GM11168 (cell line): ENCODE results near the gene LIN28B.

Source experiments
- in situ Hi-C: fragments of 300-500 bp; cut with MboI; formaldehyde crosslinking; loops from one replicate; pipeline ENCODE4 v1.12.0; 2022; ENCODE audit warnings: low sequenced_read_pairs; ENCODE audit not compliant: unreplicated experiment

LIN28B gene

DNA sequence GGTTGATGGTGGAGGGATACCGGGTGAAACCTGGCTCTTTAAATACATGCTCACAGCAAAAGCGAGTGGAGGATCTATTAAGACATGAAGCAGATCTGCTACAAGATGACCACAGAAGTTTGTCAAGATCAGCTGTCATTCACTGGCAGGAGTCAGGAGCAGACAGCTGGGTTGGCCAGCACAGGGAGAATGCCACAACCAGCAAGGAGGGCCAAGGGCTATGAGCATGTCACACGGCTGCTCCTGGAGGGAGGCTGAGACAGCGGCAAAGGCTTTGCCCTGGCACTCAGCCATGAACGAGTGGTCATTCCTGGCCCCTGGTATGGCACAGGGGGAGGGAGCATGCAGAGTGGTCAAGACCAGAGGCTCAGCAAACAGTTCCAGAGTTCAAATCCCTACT is 145.3 kb downstream of the LIN28B start:
- in situ Hi-C loops: loop anchor here (25.0 kb wide), 1 partner anchor 935 kb away; no protein-coding TSS in a partner anchor

DNA sequence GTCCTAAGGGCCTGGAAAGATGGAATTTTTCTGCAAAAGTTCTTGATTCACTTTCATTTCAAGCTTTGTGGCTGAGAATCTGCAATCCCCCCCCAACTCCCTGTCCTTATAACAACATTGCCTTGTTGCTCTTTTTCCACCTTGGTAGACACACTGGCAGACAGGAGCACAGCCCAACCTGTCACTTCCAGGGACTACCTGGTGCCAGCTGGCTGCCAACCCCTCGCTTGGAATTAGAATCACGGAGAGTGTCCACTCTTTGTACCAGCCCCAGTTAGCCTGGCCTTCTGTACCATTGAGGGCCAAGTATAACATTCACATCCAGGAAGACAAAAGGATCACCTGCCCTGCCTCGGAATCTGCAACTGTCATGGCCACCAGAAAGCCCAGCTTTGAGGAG is 148.2 kb downstream of the LIN28B start:
- in situ Hi-C loops: loop anchor here (25.0 kb wide), 1 partner anchor 932 kb away; no protein-coding TSS in a partner anchor

DNA sequence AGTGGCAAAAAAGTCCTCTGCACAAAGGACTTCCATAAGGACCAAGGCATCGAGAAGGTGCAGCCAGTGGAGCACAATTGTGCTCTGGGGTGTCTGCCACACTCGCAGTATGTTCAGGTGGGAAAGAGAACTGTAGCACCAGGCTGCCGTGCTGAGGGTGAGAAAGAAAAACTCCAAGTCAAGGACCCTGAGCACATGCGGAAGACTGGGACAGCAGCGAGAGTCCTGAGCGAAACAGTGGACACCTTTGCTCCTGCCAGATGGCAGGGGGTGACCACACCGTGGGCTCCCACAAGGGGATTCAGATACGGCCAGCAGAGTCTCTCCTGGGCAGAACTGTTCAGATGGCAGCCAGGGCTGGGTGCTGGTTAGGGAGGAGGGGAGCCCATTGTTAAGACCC is 149.4 kb downstream of the LIN28B start:
- in situ Hi-C loops: loop anchor here (25.0 kb wide), 1 partner anchor 931 kb away; no protein-coding TSS in a partner anchor

- in situ Hi-C loops: loop anchor here (25.0 kb wide), 1 partner anchor 930 kb away; no protein-coding TSS in a partner anchor
These were observed 150.3 kb downstream of the LIN28B start for GRCh38 chr6:105107207-105107606.

GRCh38 chr6:105108631-105109262 is 151.8 kb downstream of the LIN28B start:
- in situ Hi-C loops: loop anchor here (25.0 kb wide), 1 partner anchor 929 kb away; no protein-coding TSS in a partner anchor

DNA sequence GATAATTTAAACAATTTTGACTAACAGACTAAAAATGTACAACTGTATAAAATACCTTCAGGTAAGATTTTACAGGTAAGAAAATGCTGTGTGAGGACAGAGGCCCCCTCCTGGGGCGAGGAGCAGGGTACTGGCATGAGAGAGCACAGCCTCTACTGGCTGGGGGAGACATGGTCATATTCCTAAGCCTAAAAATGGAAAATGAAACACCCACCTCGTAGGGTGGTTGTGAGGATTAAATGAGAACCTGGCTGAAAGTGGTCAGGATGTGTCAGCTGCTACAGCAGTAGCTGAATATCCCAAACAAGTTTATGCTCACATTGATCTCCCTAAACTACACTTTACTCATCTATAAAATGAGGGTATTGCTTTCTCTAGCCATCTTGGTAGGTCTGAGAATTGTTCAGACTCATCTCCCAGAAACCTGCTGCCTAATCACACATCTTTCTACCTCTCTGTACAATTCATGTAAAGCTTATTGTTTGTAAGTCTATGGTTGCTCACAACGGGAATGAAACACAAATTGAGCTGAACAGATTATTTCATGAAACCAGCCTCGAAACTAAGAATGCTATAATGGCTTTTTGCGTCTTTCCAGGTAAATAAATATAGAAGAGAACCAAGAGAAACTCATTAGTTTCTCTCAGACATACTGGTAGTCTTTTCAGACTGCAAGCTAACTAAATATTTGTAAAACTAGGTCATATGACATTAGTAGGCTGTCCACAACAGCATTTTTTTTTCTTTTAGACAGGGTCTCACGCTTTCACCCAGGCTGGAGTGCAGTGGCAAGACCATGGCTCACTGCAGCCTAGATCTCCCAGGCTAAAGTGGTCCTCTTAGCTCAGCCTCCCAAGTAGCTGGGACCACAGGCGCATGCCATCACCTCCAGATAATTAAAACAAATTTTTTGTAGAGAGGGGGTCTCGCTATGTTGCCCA is 153.3 kb downstream of the LIN28B start:
- in situ Hi-C loops: loop anchor here (25.0 kb wide), 1 partner anchor 927 kb away; no protein-coding TSS in a partner anchor

DNA sequence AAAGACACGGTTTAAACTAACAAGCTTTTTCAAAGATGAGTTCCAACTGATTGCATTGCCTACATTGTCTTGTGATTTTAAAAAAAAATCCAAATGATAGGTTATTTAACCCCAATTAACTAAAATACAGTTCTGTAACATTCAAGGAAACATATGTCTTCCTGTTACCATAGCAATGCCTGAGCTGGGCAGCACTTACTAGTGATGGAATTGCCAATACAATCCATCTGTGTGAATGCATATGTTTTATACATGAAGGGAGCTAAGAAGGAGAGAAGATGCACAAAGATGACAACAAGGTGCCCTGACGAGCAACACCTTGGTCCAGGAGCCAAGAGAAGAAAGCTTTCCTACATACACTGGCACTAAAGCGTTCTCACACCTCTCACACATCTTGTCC is 154.2 kb downstream of the LIN28B start:
- in situ Hi-C loops: loop anchor here (25.0 kb wide), 1 partner anchor 926 kb away; no protein-coding TSS in a partner anchor

- in situ Hi-C loops: loop anchor here (25.0 kb wide), 1 partner anchor 925 kb away; no protein-coding TSS in a partner anchor
These were observed 155.0 kb downstream of the LIN28B start for GRCh38 chr6:105111871-105112270.

- in situ Hi-C loops: loop anchor here (25.0 kb wide), 1 partner anchor 925 kb away; no protein-coding TSS in a partner anchor
These were observed 155.7 kb downstream of the LIN28B start for GRCh38 chr6:105112577-105112976.

DNA sequence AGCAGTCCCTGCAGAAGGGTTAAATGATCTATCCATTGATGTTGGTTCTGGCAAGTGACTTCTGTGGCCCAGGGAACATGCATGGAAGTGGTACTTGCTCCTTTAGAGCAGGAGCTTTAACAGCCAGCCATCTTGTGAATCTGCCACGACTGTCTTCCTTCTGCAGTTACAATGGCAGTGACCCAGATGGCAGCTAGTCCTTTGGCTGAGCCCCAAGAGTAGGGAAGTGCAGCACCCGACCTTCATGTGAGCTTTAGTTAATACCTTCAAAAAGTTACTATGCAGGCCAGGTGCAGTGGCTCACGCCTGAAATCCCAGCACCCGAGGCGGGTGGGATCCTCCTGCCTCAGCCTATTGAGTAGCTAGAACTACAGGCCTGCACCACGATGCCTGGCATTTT is 156.5 kb downstream of the LIN28B start:
- in situ Hi-C loops: loop anchor here (25.0 kb wide), 1 partner anchor 924 kb away; no protein-coding TSS in a partner anchor

- in situ Hi-C loops: loop anchor here (25.0 kb wide), 1 partner anchor 921 kb away; no protein-coding TSS in a partner anchor
These were observed 159.2 kb downstream of the LIN28B start for GRCh38 chr6:105116150-105116549.

DNA sequence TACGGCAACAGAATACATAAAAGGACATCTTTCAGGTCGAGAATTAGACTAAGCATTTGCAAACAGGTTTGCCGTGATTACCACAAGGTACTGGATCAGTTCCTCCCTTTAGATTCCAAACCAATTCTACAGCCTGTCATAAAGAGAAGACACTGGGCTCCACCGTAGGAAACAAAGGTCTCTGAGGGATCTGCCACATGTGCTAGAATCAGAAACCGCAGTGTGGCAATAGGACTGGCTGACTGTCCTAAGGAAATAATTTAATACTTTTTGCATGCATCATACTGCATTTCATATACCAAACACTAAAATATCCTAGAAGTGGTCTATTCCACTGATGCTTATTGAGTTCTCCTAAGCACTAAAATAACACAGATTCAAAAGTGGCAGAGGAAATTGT is 163.7 kb downstream of the LIN28B start:
- in situ Hi-C loops: loop anchor here (25.0 kb wide), 1 partner anchor 917 kb away; no protein-coding TSS in a partner anchor

GRCh38 chr6:105121981-105122380 is 165.1 kb downstream of the LIN28B start:
- in situ Hi-C loops: loop anchor here (25.0 kb wide), 1 partner anchor 915 kb away; no protein-coding TSS in a partner anchor

DNA sequence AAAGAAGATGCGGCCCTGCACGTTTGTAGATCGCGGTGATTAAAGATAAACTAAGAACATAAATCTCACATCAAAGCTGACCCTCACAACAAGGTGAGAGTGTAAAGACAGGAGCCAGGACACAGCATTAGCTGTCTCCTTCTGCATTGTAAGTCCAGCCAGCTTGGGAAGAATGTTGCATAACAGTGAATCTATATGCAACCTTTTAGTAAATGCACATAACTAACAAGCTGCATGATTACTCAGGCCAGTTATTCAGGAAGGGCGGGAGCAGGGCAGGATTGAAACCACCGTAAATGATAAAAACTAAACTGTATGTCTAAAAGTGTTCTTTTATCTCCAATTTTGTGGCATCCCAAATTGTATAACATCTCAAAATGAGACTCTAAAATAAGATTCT is 165.8 kb downstream of the LIN28B start:
- in situ Hi-C loops: loop anchor here (25.0 kb wide), 1 partner anchor 915 kb away; no protein-coding TSS in a partner anchor
